Keratinocyte (primary cell): ENCODE measurements around the gene PLD1. TPM values are rescaled to one million over a fixed set of nuclear protein-coding genes. Genes with fewer than 3 reads are reported as not detected.

Experiments used
- DNase-seq: peaks from one replicate; pipeline ENCODE4 v3.0.0-alpha.2; 2011; ENCODE audit warnings: low read depth, missing footprints, low spot score
- FAIRE-seq: peaks from 2 replicates; lab custom pipeline; 2011; peaks lifted over from hg19 to GRCh38; lab: Jason Lieb, UNC
- H2AFZ ChIP-seq: 2 replicates; pipeline ENCODE4 v1.6.0; 2012; ENCODE audit warnings: low read length, control low read depth, inconsistent platforms; ENCODE audit not compliant: control insufficient read depth
- H3K27ac ChIP-seq: 2 replicates; pipeline ENCODE4 v1.5.1; 2011; ENCODE audit warnings: low read length; ENCODE audit not compliant: control insufficient read depth, insufficient read depth
- H3K27me3 ChIP-seq: 3 replicates; pipeline ENCODE4 v1.6.0; 2011; ENCODE audit warnings: low read length; ENCODE audit not compliant: control insufficient read depth, insufficient read depth; ENCODE audit errors: extremely low read depth
- H3K36me3 ChIP-seq, 2 experiments: 2 replicates in 1 of 2; 3 replicates in 1 of 2; pipeline ENCODE4 v1.5.1; 2011; ENCODE audit warnings: low read length in 2 of 2, mild to moderate bottlenecking in 1 of 2; ENCODE audit not compliant: control insufficient read depth in 2 of 2, insufficient read depth in 2 of 2; ENCODE audit errors: extremely low read depth in 1 of 2
- H3K4me1 ChIP-seq: 3 replicates; pipeline ENCODE4 v1.5.1; 2011; ENCODE audit warnings: low read length; ENCODE audit not compliant: control insufficient read depth, insufficient read depth; ENCODE audit errors: extremely low read depth
- H3K4me2 ChIP-seq: 3 replicates; pipeline ENCODE4 v1.6.0; 2011; ENCODE audit warnings: low read depth, low read length; ENCODE audit not compliant: control insufficient read depth, insufficient read depth; ENCODE audit errors: extremely low read depth
- H3K4me3 ChIP-seq, 3 experiments: fragments of 200-600 bp in 1 of 3; sonication (generic) in 1 of 3; 2 replicates in 2 of 3; 3 replicates in 1 of 3; pipeline ENCODE4 v1.5.1; 2011 to 2016; ENCODE audit warnings: low read length in 3 of 3, mild to moderate bottlenecking in 3 of 3, control low read depth in 2 of 3, inconsistent platforms in 1 of 3, low read depth in 1 of 3, mixed read lengths in 1 of 3, mixed run types in 1 of 3, moderate library complexity in 1 of 3; ENCODE audit not compliant: control insufficient read depth in 2 of 3, insufficient read depth in 2 of 3; ENCODE audit errors: extremely low read depth in 1 of 3
- H3K79me2 ChIP-seq: 2 replicates; pipeline ENCODE4 v1.6.0; 2012; ENCODE audit warnings: low read length; ENCODE audit not compliant: control insufficient read depth, insufficient read depth
- H3K9ac ChIP-seq: 3 replicates; pipeline ENCODE4 v1.6.0; 2011; ENCODE audit warnings: low read length; ENCODE audit not compliant: control insufficient read depth, insufficient read depth; ENCODE audit errors: extremely low read depth
- H3K9me1 ChIP-seq: 3 replicates; pipeline ENCODE4 v1.6.0; 2011; ENCODE audit warnings: low read length; ENCODE audit not compliant: control insufficient read depth, insufficient read depth; ENCODE audit errors: extremely low read depth
- H3K9me3 ChIP-seq: 2 replicates; pipeline ENCODE4 v1.5.1; 2012; ENCODE audit warnings: low read depth, low read length; ENCODE audit not compliant: control insufficient read depth
- H4K20me1 ChIP-seq: 3 replicates; pipeline ENCODE4 v1.6.0; 2011; ENCODE audit warnings: low read length; ENCODE audit not compliant: control insufficient read depth, insufficient read depth; ENCODE audit errors: extremely low read depth
- EZH2 ChIP-seq: IDR thresholded peaks from one replicate; pipeline ENCODE4 v1.6.1; 2012; ENCODE audit warnings: inconsistent platforms, mild to moderate bottlenecking, low read length, moderate library complexity
- dilution Hi-C: fragments of 300-500 bp; cut with MboI; formaldehyde crosslinking; loops from one replicate; pipeline ENCODE4 v1.7.0; 2020; ENCODE audit warnings: low sequenced_read_pairs; ENCODE audit not compliant: extremely low pct_ligation_motif_present
- polyA plus RNA-seq, 5 experiments: library from polyadenylated mRNA; depleted of rRNA in 3 of 5; stranded (reverse) in 3 of 5; stranded (forward) in 1 of 5; unstranded in 1 of 5; fragments of >200 nt; gene quantifications; 1 replicate in 1 of 5; 2 replicates in 3 of 5; 3 replicates in 1 of 5; pipeline versions ENCODE4 v1.2.1 to v1.2.3, GENCODE V29; 2011 to 2012; ENCODE audit warnings: missing spikeins in 2 of 5, low read depth in 1 of 5, low replicate concordance in 1 of 5
- TF ChIP-seq, protein P1 (sequence below), 3 experiments: IDR thresholded peaks in 1 of 3; conservative IDR thresholded peaks in 1 of 3; optimal IDR thresholded peaks in 1 of 3; 2 replicates in 2 of 3; 3 replicates in 1 of 3; pipeline versions ENCODE3 to v1.5.1; 2011; ENCODE audit warnings: low read length in 3 of 3, mild to moderate bottlenecking in 3 of 3, moderate library complexity in 2 of 3, control low read depth in 1 of 3, inconsistent platforms in 1 of 3; ENCODE audit not compliant: insufficient read depth in 2 of 3; ENCODE audit errors: extremely low read depth in 1 of 3

Gene PLD1
- polyA plus RNA-seq, 1 donor (not counting 4 experiments of a cell fraction or from before 2014, with no cell fraction given): 14.7 TPM

DNA sequence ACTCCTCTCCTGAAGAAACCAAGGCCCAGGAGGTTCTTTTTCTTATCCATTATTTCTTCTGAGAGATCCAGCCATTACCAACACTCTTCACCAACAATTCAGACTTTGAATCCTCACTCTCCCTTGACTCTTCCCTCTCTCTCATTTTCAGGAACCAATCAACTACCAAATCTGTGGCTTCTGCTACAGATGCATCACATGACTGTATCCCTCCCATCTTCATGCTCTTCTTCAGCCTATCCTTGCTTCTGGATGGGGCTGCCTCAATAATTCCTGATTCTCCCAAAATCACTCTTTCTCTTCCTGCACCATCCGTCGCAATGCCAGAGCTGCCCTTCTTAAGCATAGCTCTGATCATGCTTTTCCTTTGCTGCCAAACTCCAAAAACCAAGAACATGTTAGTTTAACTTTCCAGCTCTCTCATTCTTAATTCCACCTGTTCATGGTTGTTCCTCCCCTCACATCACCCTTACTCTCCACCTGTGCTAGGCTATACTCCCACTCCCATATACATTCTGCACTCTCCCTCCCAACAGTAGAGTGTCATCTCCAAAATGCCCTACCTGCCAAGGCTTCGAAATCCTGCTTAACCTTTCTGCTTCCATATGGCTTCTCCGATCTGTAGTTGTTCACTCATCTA is 13.5 kb downstream of the PLD1 start:
- Histone ChIP-seq H2AFZ (peak overlapping the region; percentile 31), H3K4me2 (no peak overlapping the region), H4K20me1 (no peaks in the 10 kb centered on the region), H3K4me1 (peaks cover 33% of the 10 kb centered on the region), H3K4me3 (no peak overlapping the region), H3K27me3 (no peaks in the 10 kb centered on the region), H3K79me2 (peaks cover 4% of the 10 kb centered on the region), H3K9me3 (no peaks in the 10 kb centered on the region), H3K36me3 (no peaks in the 10 kb centered on the region), H3K9me1 (no peaks in the 10 kb centered on the region), H3K9ac (no peak overlapping the region), H3K27ac (no peak overlapping the region)
- FAIRE-seq (no peak), DNase-seq (no peak)
- TF ChIP-seq, protein P1, sequence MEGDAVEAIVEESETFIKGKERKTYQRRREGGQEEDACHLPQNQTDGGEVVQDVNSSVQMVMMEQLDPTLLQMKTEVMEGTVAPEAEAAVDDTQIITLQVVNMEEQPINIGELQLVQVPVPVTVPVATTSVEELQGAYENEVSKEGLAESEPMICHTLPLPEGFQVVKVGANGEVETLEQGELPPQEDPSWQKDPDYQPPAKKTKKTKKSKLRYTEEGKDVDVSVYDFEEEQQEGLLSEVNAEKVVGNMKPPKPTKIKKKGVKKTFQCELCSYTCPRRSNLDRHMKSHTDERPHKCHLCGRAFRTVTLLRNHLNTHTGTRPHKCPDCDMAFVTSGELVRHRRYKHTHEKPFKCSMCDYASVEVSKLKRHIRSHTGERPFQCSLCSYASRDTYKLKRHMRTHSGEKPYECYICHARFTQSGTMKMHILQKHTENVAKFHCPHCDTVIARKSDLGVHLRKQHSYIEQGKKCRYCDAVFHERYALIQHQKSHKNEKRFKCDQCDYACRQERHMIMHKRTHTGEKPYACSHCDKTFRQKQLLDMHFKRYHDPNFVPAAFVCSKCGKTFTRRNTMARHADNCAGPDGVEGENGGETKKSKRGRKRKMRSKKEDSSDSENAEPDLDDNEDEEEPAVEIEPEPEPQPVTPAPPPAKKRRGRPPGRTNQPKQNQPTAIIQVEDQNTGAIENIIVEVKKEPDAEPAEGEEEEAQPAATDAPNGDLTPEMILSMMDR (optimal IDR thresholded peaks at IDR 0.05 in 1 of 3, IDR thresholded peaks at IDR 0.05 in 1 of 3, conservative IDR thresholded peaks at IDR 0.05 in 1 of 3; ENCODE audit: extremely low read depth in 1 of 3, insufficient read depth in 2 of 3, low read length in 3 of 3): no peak
- no peak for TF ChIP-seq EZH2
- dilution Hi-C loops: no loop called here

DNA sequence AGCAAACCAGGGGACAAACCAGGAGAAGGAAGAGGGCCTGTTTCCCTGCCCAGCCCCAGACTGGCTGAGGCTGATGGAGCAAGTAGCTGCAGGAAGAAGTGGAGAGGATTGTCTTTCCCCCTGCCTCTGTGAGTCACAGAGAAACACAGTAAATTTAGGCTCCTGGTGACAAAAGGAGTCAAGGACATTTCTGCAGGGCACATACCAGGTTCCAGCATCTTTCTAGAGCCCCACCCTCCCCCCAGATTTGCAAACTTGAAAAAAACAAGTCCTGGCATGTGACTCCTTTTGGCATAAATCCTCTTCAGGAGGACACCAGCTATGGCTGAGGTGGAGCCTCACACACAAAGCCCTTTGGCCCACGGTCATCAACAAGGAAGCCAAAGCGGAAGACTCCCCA is 17.8 kb downstream of the PLD1 start:
- peak overlapping the region; percentile 2 for H2AFZ ChIP-seq
- DNase-seq: no peak
- H4K20me1 ChIP-seq: no peaks in the 10 kb centered on the region
- H3K79me2 ChIP-seq: no peaks in the 10 kb centered on the region
- no peak overlapping the region for H3K4me3 ChIP-seq
- no peaks in the 10 kb centered on the region for H3K27me3 ChIP-seq
- H3K4me1 ChIP-seq: peaks cover 53% of the 10 kb centered on the region
- H3K27ac ChIP-seq: peak overlapping the region; percentile 84
- peak; percentile 74 for FAIRE-seq
- no peaks in the 10 kb centered on the region for H3K9me1 ChIP-seq
- no peak for TF ChIP-seq EZH2
- TF ChIP-seq, protein P1 (optimal IDR thresholded peaks at IDR 0.05 in 1 of 3, IDR thresholded peaks at IDR 0.05 in 1 of 3, conservative IDR thresholded peaks at IDR 0.05 in 1 of 3; ENCODE audit: extremely low read depth in 1 of 3, insufficient read depth in 2 of 3, low read length in 3 of 3): no peak
- H3K36me3 ChIP-seq: no peaks in the 10 kb centered on the region
- peak overlapping the region; percentile 77 for H3K9ac ChIP-seq
- no peaks in the 10 kb centered on the region for H3K9me3 ChIP-seq
- peak overlapping the region; percentile 74 for H3K4me2 ChIP-seq
- dilution Hi-C loops: no loop called here
